ENCODE results near the gene CUEDC2.

CUEDC2 gene

GRCh38 chr10:102444851-102445250, 12.5 kb upstream of the CUEDC2 start:
- H3K79me2 ChIP-seq (ENCODE audit: insufficient read depth, low read length), result no peaks in the 10 kb centered on the region
- no peak overlapping the region for H3K27ac ChIP-seq (ENCODE audit: low read depth, low read length, poor library complexity, severe bottlenecking)
- H3K9ac ChIP-seq (ENCODE audit: low read length), result no peak overlapping the region
- no peaks in the 10 kb centered on the region for H3F3A ChIP-seq (ENCODE audit: insufficient read depth, low read length)
- no peak overlapping the region for H3K4me2 ChIP-seq (ENCODE audit: low read length)
- H3K27me3 ChIP-seq (ENCODE audit: insufficient read depth, low read length), result no peaks in the 10 kb centered on the region
- H3K9me2 ChIP-seq (ENCODE audit: low read depth, low read length), result no peaks in the 10 kb centered on the region
- TF ChIP-seq EZH2 (IDR thresholded peaks at IDR 0.05; ENCODE audit: borderline replicate concordance, low read length), result no peak
- TF ChIP-seq, protein P1, sequence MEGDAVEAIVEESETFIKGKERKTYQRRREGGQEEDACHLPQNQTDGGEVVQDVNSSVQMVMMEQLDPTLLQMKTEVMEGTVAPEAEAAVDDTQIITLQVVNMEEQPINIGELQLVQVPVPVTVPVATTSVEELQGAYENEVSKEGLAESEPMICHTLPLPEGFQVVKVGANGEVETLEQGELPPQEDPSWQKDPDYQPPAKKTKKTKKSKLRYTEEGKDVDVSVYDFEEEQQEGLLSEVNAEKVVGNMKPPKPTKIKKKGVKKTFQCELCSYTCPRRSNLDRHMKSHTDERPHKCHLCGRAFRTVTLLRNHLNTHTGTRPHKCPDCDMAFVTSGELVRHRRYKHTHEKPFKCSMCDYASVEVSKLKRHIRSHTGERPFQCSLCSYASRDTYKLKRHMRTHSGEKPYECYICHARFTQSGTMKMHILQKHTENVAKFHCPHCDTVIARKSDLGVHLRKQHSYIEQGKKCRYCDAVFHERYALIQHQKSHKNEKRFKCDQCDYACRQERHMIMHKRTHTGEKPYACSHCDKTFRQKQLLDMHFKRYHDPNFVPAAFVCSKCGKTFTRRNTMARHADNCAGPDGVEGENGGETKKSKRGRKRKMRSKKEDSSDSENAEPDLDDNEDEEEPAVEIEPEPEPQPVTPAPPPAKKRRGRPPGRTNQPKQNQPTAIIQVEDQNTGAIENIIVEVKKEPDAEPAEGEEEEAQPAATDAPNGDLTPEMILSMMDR (IDR thresholded peaks at IDR 0.05; ENCODE audit: low read length), result no peak
- no peak overlapping the region for H2AFZ ChIP-seq (ENCODE audit: low read length)
- H3K4me1 ChIP-seq (ENCODE audit: insufficient read depth, low read length, severe bottlenecking), result peaks cover 17% of the 10 kb centered on the region
- H3K36me3 ChIP-seq (ENCODE audit: insufficient read depth, low read length), result no peaks in the 10 kb centered on the region
- H3K4me3 ChIP-seq (ENCODE audit: low read depth, low read length, poor library complexity, severe bottlenecking), result no peak overlapping the region
- no peaks in the 10 kb centered on the region for H3K9me3 ChIP-seq (ENCODE audit: low read length)
- H4K20me1 ChIP-seq (ENCODE audit: insufficient read depth, low read length), result no peaks in the 10 kb centered on the region

- Histone ChIP-seq H3K4me2 (ENCODE audit: low read length) (no peak overlapping the region), H3K79me2 (ENCODE audit: insufficient read depth, low read length) (no peaks in the 10 kb centered on the region), H3K4me3 (ENCODE audit: low read depth, low read length, poor library complexity, severe bottlenecking) (no peak overlapping the region), H3F3A (ENCODE audit: insufficient read depth, low read length) (no peaks in the 10 kb centered on the region), H3K9me2 (ENCODE audit: low read depth, low read length) (no peaks in the 10 kb centered on the region), H3K27me3 (ENCODE audit: insufficient read depth, low read length) (no peaks in the 10 kb centered on the region), H3K9ac (ENCODE audit: low read length) (no peak overlapping the region), H3K4me1 (ENCODE audit: insufficient read depth, low read length, severe bottlenecking) (peaks cover 16% of the 10 kb centered on the region), H2AFZ (ENCODE audit: low read length) (no peak overlapping the region), H4K20me1 (ENCODE audit: insufficient read depth, low read length) (no peaks in the 10 kb centered on the region), H3K27ac (ENCODE audit: low read depth, low read length, poor library complexity, severe bottlenecking) (no peak overlapping the region), H3K36me3 (ENCODE audit: insufficient read depth, low read length) (no peaks in the 10 kb centered on the region), H3K9me3 (ENCODE audit: low read length) (no peaks in the 10 kb centered on the region)
- no peak for TF ChIP-seq EZH2 (IDR thresholded peaks at IDR 0.05; ENCODE audit: borderline replicate concordance, low read length)
- TF ChIP-seq, protein P1 (IDR thresholded peaks at IDR 0.05; ENCODE audit: low read length), result no peak
Measured at GRCh38 chr10:102438374-102438773, 6.0 kb upstream of the CUEDC2 start.

GRCh38 chr10:102437515-102437914, 5.1 kb upstream of the CUEDC2 start:
- H3K36me3 ChIP-seq (ENCODE audit: insufficient read depth, low read length), result no peaks in the 10 kb centered on the region
- no peak overlapping the region for H3K4me2 ChIP-seq (ENCODE audit: low read length)
- H3F3A ChIP-seq (ENCODE audit: insufficient read depth, low read length), result no peaks in the 10 kb centered on the region
- no peak overlapping the region for H3K9ac ChIP-seq (ENCODE audit: low read length)
- H2AFZ ChIP-seq (ENCODE audit: low read length), result no peak overlapping the region
- H3K79me2 ChIP-seq (ENCODE audit: insufficient read depth, low read length), result no peaks in the 10 kb centered on the region
- H3K9me3 ChIP-seq (ENCODE audit: low read length), result no peaks in the 10 kb centered on the region
- no peaks in the 10 kb centered on the region for H3K9me2 ChIP-seq (ENCODE audit: low read depth, low read length)
- H3K27me3 ChIP-seq (ENCODE audit: insufficient read depth, low read length), result no peaks in the 10 kb centered on the region
- no peak for TF ChIP-seq EZH2 (IDR thresholded peaks at IDR 0.05; ENCODE audit: borderline replicate concordance, low read length)
- TF ChIP-seq, protein P1 (IDR thresholded peaks at IDR 0.05; ENCODE audit: low read length), result no peak
- no peaks in the 10 kb centered on the region for H4K20me1 ChIP-seq (ENCODE audit: insufficient read depth, low read length)
- H3K4me3 ChIP-seq (ENCODE audit: low read depth, low read length, poor library complexity, severe bottlenecking), result no peak overlapping the region
- H3K4me1 ChIP-seq (ENCODE audit: insufficient read depth, low read length, severe bottlenecking), result peaks cover 23% of the 10 kb centered on the region
- no peak overlapping the region for H3K27ac ChIP-seq (ENCODE audit: low read depth, low read length, poor library complexity, severe bottlenecking)
